HG02884 (cell line): ENCODE data around the gene PHACTR1.
"Not testable (repeated sequence)": the region's sequence is repeated elsewhere in the genome, so short reads cannot be mapped to it uniquely, and the experiment has no call there.

Experiments
- ATAC-seq: cut with Tn5 transposase; IDR thresholded peaks from one replicate; pipeline ENCODE4 v1.9.1; 2021; ENCODE audit warnings: mild to moderate bottlenecking, moderate library complexity; ENCODE audit not compliant: unreplicated experiment

PHACTR1 gene

GRCh38 chr6:13131935-13132661 is 415.5 kb downstream of the PHACTR1 start:
- no peak for ATAC-seq

GRCh38 chr6:13133894-13134293 is 417.3 kb downstream of the PHACTR1 start:
- not testable (repeated sequence) for ATAC-seq

DNA sequence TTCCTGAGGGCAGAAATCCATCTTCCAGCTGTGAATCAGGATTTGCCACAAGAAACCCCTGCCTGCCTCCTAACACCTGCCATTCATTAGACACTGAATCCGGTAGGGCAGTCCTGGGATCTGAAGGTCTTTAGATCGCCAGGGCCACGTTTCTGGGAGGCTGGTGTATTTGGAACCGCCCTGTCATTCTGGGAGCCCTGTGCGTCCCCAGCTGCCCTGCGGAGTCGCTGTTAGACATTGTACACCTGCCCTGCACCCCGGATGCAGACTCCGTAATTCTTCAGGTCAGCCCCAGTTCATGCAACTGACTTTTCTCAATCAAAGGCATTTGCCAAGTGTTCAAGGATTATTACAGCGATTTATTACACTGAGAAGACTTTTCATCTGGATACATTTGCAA is 418.6 kb downstream of the PHACTR1 start:
- ATAC-seq: no peak

- ATAC-seq: no peak
Observed at GRCh38 chr6:13139119-13139518, 422.6 kb downstream of the PHACTR1 start.

DNA sequence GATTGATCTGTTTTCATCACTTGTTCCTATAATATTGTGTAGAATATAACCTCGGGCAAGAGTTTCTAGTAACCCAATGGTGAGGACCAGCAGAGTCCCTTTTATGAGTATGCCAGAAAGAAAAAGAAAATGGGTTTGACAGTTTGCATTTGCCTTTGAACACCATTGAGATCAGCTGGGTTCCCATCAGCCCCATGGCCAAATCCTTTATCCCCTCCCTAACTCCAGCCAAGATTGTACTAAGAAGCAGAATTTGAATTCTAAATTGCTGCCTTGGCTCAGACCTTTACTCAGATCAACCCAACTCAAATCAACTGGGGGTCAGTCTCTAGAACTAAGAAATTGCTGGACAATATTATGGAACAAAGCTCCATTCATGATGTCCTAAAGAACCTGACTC is 424.4 kb downstream of the PHACTR1 start:
- no peak for ATAC-seq

GRCh38 chr6:13141387-13141786 is 424.8 kb downstream of the PHACTR1 start:
- ATAC-seq: no peak

GRCh38 chr6:13142611-13143010 is 426.0 kb downstream of the PHACTR1 start:
- ATAC-seq: no peak

DNA sequence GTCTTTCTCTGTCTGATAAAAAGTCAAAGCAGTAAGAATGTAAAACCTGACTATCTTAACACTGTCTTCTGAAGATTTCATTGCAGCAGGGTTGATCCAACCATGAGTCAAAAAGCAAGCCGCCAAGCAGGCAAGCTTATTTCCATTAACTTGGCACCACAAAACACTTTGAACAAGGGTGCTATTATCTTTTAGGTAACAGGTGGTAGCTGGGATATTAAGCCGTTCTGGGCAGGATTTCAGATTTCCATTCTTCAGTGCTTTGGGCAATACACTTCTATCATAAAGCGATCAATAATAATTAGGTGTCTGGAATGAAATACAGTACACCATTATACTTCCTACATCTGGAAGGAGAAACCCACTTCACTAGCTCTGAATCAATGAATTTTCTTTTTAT is 429.9 kb downstream of the PHACTR1 start:
- ATAC-seq: no peak

DNA sequence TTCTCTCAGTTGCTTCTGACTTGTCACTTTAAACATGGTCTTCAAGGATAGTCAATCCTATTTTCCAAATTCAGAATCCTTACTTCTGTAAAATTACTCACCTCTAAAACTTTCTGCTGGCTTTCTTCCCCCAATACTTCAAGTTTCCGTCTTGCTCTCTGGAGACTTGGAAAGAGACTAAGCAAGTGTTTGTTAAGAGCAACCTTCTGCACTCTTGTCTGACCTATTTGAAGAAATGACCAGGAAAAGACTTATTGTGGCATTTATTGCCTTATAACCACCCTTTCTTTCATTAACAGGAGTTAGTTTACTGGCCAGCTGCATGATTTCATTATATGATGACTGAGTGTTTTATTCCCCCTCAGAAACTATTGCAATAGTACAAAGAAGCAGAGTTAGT is 430.8 kb downstream of the PHACTR1 start:
- no peak for ATAC-seq

- no peak for ATAC-seq
Observed at GRCh38 chr6:13147782-13148181, 431.2 kb downstream of the PHACTR1 start.

GRCh38 chr6:13152764-13153163 is 436.2 kb downstream of the PHACTR1 start:
- ATAC-seq: no peak

DNA sequence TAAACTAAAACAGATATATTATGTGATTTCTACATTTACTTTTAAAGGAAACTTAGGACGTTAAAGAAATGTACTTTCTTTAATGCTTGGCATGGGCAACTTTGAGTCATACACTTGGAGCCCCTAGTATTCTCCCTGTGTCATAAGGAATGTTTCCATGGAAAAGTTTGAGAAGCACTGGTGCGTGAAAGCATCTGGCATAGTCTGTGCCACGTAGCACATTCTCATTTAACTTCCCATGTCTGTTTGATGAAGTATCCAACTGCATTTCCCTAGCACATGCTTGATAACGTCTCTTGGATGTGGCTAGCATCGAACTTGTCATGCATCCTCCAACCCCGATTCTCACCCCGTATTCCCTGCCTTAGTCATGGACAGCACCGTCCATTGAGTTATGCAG is 439.8 kb downstream of the PHACTR1 start:
- no peak for ATAC-seq

DNA sequence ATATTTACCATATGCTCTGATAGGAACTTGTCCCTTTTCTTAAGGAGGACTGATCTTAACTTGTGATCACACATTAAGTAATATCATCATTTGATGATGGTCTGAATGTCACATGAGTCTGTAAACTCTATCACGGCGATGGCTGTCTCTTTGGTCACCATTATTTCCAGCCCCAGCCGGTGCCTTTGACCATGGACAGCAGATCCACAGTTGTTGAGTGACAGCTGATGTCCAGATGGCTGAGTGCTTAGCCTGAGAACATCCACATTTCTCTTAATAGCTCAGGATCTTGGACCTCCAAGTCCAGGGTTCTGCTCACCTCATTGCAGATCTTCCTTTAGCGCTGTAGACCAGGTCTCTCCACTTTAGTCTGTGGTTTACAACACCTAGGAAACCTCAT is 440.7 kb downstream of the PHACTR1 start:
- ATAC-seq: no peak

- no peak for ATAC-seq
Observed at GRCh38 chr6:13159300-13159699, 442.7 kb downstream of the PHACTR1 start.

GRCh38 chr6:13159822-13160221 is 443.3 kb downstream of the PHACTR1 start:
- not testable (repeated sequence) for ATAC-seq

DNA sequence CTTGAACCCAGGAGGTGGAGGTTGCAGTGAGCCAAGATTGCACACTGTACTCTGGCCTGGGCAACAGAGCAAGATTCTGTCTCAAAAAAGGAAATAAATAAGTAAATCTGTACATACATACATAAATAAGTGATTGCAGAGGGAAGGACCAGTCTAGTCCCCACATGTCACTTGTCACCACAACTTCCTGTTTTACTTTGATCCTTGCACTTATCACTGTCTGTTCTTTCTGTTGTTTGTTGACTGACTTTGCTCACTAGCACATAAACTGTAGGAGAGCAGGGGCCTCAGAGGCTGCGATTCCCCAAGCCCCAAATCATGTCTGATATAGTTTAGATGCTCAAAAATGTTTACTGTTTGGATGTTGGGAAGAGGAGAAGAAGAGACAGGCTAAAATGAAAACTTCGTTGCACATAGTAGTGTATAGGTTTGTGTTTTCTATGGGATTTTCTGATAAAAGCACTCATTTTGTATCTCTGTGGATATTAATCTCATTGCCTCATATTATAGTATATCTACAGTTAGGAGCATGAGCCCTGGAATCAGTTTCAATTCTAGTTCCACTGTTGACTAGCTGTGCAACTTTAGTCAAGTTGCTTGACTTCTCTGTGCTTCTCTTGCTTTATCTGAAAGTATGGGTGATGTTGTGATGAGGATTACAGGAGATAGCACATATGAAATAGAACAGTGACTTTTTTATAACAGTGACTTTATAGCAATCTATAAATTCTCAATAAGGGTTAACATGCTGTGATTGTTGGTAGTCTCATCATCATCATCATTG is 446.8 kb downstream of the PHACTR1 start:
- no peak for ATAC-seq

DNA sequence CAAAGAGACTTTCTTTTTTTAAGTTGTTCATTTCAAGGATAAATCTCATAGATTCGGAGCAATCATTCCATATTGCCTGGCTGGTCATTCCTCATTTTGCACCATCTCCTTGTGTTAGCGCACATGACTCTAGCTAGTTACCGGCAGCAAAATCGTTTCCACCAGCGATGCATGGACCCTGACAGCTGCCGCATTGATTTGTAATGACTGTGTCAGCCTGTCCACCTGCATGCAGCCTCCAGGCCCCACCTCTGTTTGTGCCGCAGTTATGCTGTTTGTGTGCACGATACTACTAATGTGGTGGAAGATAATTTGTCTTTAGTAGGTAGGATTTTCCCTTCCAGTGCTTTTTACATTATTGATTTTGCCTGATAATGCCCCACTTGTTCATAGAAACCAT is 447.7 kb downstream of the PHACTR1 start:
- ATAC-seq: no peak

DNA sequence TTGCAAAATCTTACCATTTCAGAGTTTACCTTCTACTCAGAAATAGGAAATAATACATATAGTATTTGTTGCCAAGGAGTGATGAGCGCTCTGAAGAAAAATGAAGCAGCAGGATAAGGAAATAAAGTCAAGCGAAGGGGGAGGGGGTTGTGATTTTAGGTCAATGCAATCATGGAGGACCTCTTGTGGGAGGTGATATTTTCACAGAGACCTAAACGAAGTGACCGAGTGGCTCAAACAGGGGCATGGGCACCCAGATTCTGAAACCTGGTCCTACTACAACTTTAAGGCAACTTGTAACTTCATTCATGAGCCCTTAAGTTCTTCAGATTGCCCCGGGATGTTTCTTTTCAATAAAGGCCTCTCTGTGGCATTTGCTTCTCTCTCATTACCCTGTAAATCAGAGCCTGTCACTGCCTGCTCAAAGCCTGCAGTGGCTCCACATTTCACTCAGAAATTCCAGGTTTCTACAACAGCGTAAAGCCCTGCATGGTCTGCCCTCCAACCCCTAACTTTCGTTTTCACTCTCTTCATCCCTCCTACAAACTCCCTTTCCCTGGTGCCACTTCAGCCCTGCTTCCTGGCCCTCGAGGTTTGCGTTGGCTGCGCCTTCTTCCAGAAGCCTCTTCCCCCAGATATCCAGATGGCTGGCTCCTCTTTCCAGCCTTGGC is 449.1 kb downstream of the PHACTR1 start:
- no peak for ATAC-seq

GRCh38 chr6:13166269-13166668 is 449.7 kb downstream of the PHACTR1 start:
- ATAC-seq: no peak

DNA sequence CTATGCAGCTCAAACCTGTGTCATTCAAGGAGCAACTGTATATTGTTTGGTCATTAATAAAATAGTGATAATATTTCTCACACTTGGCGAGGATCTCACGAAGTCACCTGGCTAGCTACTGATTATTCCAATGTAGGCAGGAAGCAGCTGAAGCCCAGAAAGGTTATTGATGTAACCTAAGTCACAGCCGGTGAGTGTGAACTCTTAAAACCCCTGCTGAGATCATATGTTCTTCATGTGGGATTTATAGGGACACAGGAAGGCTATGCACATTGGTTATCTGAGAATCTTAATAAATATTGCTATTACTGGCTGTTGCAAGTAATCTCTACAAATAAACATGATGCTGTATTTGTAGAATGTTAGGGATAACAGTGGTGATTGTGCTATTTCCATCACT is 450.3 kb downstream of the PHACTR1 start:
- ATAC-seq: no peak

GRCh38 chr6:13172291-13172690 is 455.7 kb downstream of the PHACTR1 start:
- ATAC-seq: no peak

DNA sequence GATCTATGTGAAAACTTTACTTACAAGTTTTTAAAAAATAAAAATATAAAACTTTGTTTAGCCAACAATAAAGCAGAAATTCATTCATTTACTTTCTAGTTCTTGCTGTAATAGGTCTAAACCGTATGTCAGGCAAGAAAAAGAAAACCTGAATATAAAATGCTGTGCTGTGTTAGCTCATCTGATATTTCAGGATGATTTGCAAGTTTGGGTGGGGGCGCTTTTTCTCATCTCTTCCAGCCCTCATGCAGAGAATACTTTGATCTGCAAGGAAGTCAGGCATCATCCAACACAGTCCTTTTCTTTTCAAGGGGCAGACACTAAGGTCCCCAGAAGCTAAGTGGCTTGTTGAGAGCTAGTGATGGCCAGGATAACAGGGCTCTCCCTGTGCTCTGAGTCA is 458.5 kb downstream of the PHACTR1 start:
- ATAC-seq: no peak
